HepG2 (cell line): ENCODE measurements around the gene GRAMD1B. TPM values are rescaled to one million over a fixed set of nuclear protein-coding genes. Genes with fewer than 3 reads are reported as not detected.

Experiments
- ATAC-seq: fragments of 200-7000 bp; cut with Tn5 transposase; 3 replicates; pipeline ENCODE4 v1.9.1; 2020; ENCODE audit warnings: mild to moderate bottlenecking, moderate library complexity
- BruUV-seq: library from RNA; stranded (reverse); fragments of 400-500 nt; replicated peaks from 2 replicates; lab custom pipeline; 2021; lab: Mats Ljungman, UMichigan
- CTCF ChIA-PET: fragments of 300-600 bp; formaldehyde crosslinking; extraction: SDS; loops from one replicate; lab custom pipeline; 2021; ENCODE audit warnings: low total read pairs, inconsistent platforms, low intra/inter-chr PET ratio; lab: Yijun Ruan, JAX
- POLR2A ChIA-PET: fragments of 350-600 bp; sonication (Branson Sonifier 250); formaldehyde crosslinking; loops from one replicate; lab custom pipeline; 2020; ENCODE audit warnings: antibody characterized with exemption, inconsistent platforms; lab: Yijun Ruan, JAX
- DNase-seq: peaks from one replicate; pipeline ENCODE4 v3.0.0-alpha.2; 2015; ENCODE audit warnings: low spot score
- FAIRE-seq: peaks from 3 replicates; lab custom pipeline; 2011; peaks lifted over from hg19 to GRCh38; lab: Jason Lieb, UNC
- H2AFZ ChIP-seq: one replicate; pipeline ENCODE4 v1.6.1; 2011; ENCODE audit warnings: low read length, inconsistent platforms
- H3K27ac ChIP-seq: fragments of 300-600 bp; 3 replicates; pipeline ENCODE4 v1.8.0; 2011; ENCODE audit warnings: mixed run types, mild to moderate bottlenecking, mixed read lengths, low read length, inconsistent platforms; ENCODE audit not compliant: insufficient read depth; ENCODE audit errors: extremely low read length
- H3K27me3 ChIP-seq, 2 experiments: fragments of 200-600 bp in 1 of 2; 2 replicates in 1 of 2; 3 replicates in 1 of 2; pipeline versions ENCODE4 v1.6.0 to v1.8.0; 2011; ENCODE audit warnings: low read length in 2 of 2, mild to moderate bottlenecking in 2 of 2, moderate library complexity in 2 of 2, inconsistent platforms in 1 of 2; ENCODE audit not compliant: insufficient read depth in 2 of 2, control insufficient read depth in 1 of 2
- H3K36me3 ChIP-seq, 2 experiments: fragments of 200-600 bp in 1 of 2; replicated peaks in 1 of 2; 2 replicates in 1 of 2; 3 replicates in 1 of 2; pipeline versions ENCODE4 v1.5.1 to v1.8.0; 2011; ENCODE audit warnings: low read length in 2 of 2, inconsistent platforms in 1 of 2; ENCODE audit not compliant: insufficient read depth in 2 of 2, control insufficient read depth in 1 of 2
- H3K4me1 ChIP-seq: 2 replicates; pipeline ENCODE4 v1.5.1; 2012; ENCODE audit warnings: low read length, inconsistent platforms; ENCODE audit not compliant: insufficient read depth
- H3K4me2 ChIP-seq: 2 replicates; pipeline ENCODE4 v1.6.0; 2011; ENCODE audit warnings: low read depth, low read length, inconsistent platforms
- H3K4me3 ChIP-seq, 3 experiments: fragments of 200-600 bp in 1 of 3; sonication (generic), shearing (Covaris generic) in 1 of 3; replicated peaks in 1 of 3; 2 replicates each; pipeline ENCODE4 v1.5.1; 2011 to 2016; ENCODE audit warnings: low read length in 3 of 3, inconsistent platforms in 2 of 3, low read depth in 2 of 3, mild to moderate bottlenecking in 2 of 3, control low read depth in 1 of 3, mixed read lengths in 1 of 3; ENCODE audit not compliant: insufficient read depth in 1 of 3
- H3K79me2 ChIP-seq: one replicate; pipeline ENCODE4 v1.6.1; 2011; ENCODE audit warnings: low read length, inconsistent platforms; ENCODE audit not compliant: insufficient read depth
- H3K9ac ChIP-seq: 2 replicates; pipeline ENCODE4 v1.6.0; 2011; ENCODE audit warnings: mild to moderate bottlenecking, low read depth, low read length, inconsistent platforms; ENCODE audit not compliant: insufficient read depth
- H3K9me3 ChIP-seq: 2 replicates; pipeline ENCODE4 v1.5.1; 2012; ENCODE audit warnings: mild to moderate bottlenecking, low read length
- H4K20me1 ChIP-seq: 2 replicates; pipeline ENCODE4 v1.6.0; 2011; ENCODE audit warnings: inconsistent platforms, mild to moderate bottlenecking, low read length, moderate library complexity; ENCODE audit not compliant: insufficient read depth
- HMG20B ChIP-seq: conservative IDR thresholded peaks from 2 replicates; pipeline ENCODE4 v1.6.1; 2016; ENCODE audit warnings: missing genetic modification reagents, missing compliant biosample characterization
- HNF4G ChIP-seq, 2 experiments: sonication (generic) in 1 of 2; formaldehyde crosslinking in 1 of 2; IDR thresholded peaks; 2 replicates each; pipeline versions ENCODE4 v1.4.0 to v1.6.1; 2011 to 2020; ENCODE audit warnings: borderline replicate concordance in 2 of 2, low read depth in 2 of 2, mild to moderate bottlenecking in 2 of 2, low read length in 1 of 2, missing genetic modification reagents in 1 of 2, moderate library complexity in 1 of 2
- HNRNPUL1 ChIP-seq: fragments of 200-400 bp; formaldehyde crosslinking; IDR thresholded peaks from 2 replicates; pipeline ENCODE4 v1.6.1; 2017; ENCODE audit warnings: low read depth, mild to moderate bottlenecking, low read length, moderate library complexity
- KDM4B ChIP-seq: sonication (generic); formaldehyde crosslinking; IDR thresholded peaks from 2 replicates; pipeline ENCODE4 v1.4.0; 2020; ENCODE audit warnings: missing genetic modification reagents
- NR3C1 ChIP-seq: sonication (generic); formaldehyde crosslinking; IDR thresholded peaks from 2 replicates; pipeline ENCODE4 v1.4.0; 2020; ENCODE audit warnings: missing genetic modification reagents
- RBFOX2 ChIP-seq: fragments of 200-400 bp; formaldehyde crosslinking; IDR thresholded peaks from 2 replicates; pipeline ENCODE4 v1.6.1; 2017; ENCODE audit warnings: low read depth, mild to moderate bottlenecking, low read length
- TOE1 ChIP-seq: sonication (generic); formaldehyde crosslinking; IDR thresholded peaks from 2 replicates; pipeline ENCODE4 v1.4.0; 2020; ENCODE audit warnings: mild to moderate bottlenecking, missing genetic modification reagents
- YEATS4 ChIP-seq: sonication (generic); formaldehyde crosslinking; IDR thresholded peaks from 2 replicates; pipeline ENCODE4 v1.4.0; 2020; ENCODE audit warnings: missing genetic modification reagents, borderline replicate concordance
- ZMAT3 ChIP-seq: sonication (generic); formaldehyde crosslinking; conservative IDR thresholded peaks from 2 replicates; pipeline ENCODE4 v1.7.0; 2021; ENCODE audit warnings: missing genetic modification reagents
- ZNF331 ChIP-seq: sonication (generic); formaldehyde crosslinking; IDR thresholded peaks from 2 replicates; pipeline ENCODE4 v1.4.0; 2020; ENCODE audit warnings: missing genetic modification reagents
- WGBS: methylation state at CpG from one replicate; pipeline ENCODE4 v1.1.6; 2017; ENCODE audit warnings: low lambda C conversion rate; 5-methylcytosine and 5-hydroxymethylcytosine counted together
- in situ Hi-C: cut with HindIII; loops from 2 replicates; pipeline ENCODE4 v1.10.0; 2017; ENCODE audit warnings: low pct_unique_long_range_greater_than_20kb; ENCODE audit not compliant: extremely low pct_ligation_motif_present
- intact Hi-C: fragments of 100-400 bp; cut with micrococcal nuclease; formaldehyde crosslinking; loops from one replicate; pipeline ENCODE4 v1.10.0; 2022; ENCODE audit not compliant: unreplicated experiment
- polyA plus RNA-seq, 8 experiments: library from polyadenylated mRNA; depleted of rRNA in 3 of 8; stranded (reverse) in 7 of 8; unstranded in 1 of 8; fragments of >200 nt; fragmentation: Illumina TruSeq in 4 of 8; extraction: Trizol in 4 of 8; gene quantifications; 2 replicates each; pipeline versions ENCODE4 v1.2.1 to v1.2.3, GENCODE V29; 2011 to 2016; ENCODE audit warnings: low read depth in 4 of 8, missing spikeins in 1 of 8, mixed read lengths in 1 of 8; ENCODE audit not compliant: insufficient read depth in 1 of 8
- total RNA-seq, 5 experiments: library from RNA; depleted of rRNA; stranded (reverse); fragments of >200 nt; fragmentation: Illumina TruSeq; extraction: Trizol; gene quantifications; 2 replicates each; pipeline ENCODE4 v1.2.3, GENCODE V29; 2016; ENCODE audit warnings: low read depth in 1 of 5
- TF ChIP-seq, protein P1 (sequence below): sonication (generic); formaldehyde crosslinking; IDR thresholded peaks from 2 replicates; pipeline ENCODE4 v1.5.1; 2020; ENCODE audit warnings: mild to moderate bottlenecking, missing genetic modification reagents, moderate library complexity
- TF ChIP-seq, protein P2 (sequence below): sonication (generic); formaldehyde crosslinking; conservative IDR thresholded peaks from 2 replicates; pipeline ENCODE4 v1.4.0; 2020; ENCODE audit warnings: missing genetic modification reagents
- TF ChIP-seq, protein P3 (sequence below): sonication (generic); formaldehyde crosslinking; IDR thresholded peaks from 2 replicates; pipeline ENCODE4 v1.4.0; 2020; ENCODE audit warnings: low read depth, missing genetic modification reagents

The GRAMD1B gene
- total and polyA plus RNA-seq, 2 of the 13 experiments (the other 11 are each of a cell fraction or from before 2014, with no cell fraction given): 0.12 TPM; not detected in 1

DNA sequence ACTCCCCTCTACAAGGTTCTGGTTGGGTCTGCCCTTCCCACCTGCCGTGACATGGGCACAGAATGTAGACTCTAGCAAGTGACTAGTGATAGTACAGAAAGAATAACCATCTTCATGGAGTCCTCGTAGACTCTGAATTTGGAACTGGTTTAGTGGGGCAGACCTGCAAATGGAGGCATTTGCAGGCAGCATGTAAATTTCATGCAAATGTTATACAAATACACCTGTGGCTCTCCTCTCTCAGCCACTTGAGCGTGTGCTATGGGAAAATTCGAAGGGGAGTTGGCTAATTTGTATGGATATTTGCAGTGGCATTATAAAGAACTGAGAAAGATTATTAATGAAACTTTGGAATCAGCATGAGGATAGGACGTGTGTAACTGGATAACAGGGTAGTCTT, 139.3 kb downstream of the GRAMD1B start:
- ChIA-PET POLR2A (no interaction called here), CTCF (no interaction called here)
- no peak overlapping the region for H3K9ac ChIP-seq
- no peaks in the 10 kb centered on the region for H4K20me1 ChIP-seq
- no peak for ATAC-seq
- TF ChIP-seq NR3C1 (CRISPR knock-in tag): no peak
- TF ChIP-seq HMG20B (CRISPR knock-in tag): no peak
- TF ChIP-seq HNRNPUL1: no peak
- TF ChIP-seq, protein P1, sequence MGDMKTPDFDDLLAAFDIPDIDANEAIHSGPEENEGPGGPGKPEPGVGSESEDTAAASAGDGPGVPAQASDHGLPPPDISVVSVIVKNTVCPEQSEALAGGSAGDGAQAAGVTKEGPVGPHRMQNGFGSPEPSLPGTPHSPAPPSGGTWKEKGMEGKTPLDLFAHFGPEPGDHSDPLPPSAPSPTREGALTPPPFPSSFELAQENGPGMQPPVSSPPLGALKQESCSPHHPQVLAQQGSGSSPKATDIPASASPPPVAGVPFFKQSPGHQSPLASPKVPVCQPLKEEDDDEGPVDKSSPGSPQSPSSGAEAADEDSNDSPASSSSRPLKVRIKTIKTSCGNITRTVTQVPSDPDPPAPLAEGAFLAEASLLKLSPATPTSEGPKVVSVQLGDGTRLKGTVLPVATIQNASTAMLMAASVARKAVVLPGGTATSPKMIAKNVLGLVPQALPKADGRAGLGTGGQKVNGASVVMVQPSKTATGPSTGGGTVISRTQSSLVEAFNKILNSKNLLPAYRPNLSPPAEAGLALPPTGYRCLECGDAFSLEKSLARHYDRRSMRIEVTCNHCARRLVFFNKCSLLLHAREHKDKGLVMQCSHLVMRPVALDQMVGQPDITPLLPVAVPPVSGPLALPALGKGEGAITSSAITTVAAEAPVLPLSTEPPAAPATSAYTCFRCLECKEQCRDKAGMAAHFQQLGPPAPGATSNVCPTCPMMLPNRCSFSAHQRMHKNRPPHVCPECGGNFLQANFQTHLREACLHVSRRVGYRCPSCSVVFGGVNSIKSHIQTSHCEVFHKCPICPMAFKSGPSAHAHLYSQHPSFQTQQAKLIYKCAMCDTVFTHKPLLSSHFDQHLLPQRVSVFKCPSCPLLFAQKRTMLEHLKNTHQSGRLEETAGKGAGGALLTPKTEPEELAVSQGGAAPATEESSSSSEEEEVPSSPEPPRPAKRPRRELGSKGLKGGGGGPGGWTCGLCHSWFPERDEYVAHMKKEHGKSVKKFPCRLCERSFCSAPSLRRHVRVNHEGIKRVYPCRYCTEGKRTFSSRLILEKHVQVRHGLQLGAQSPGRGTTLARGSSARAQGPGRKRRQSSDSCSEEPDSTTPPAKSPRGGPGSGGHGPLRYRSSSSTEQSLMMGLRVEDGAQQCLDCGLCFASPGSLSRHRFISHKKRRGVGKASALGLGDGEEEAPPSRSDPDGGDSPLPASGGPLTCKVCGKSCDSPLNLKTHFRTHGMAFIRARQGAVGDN: no peak
- TF ChIP-seq, protein P2, sequence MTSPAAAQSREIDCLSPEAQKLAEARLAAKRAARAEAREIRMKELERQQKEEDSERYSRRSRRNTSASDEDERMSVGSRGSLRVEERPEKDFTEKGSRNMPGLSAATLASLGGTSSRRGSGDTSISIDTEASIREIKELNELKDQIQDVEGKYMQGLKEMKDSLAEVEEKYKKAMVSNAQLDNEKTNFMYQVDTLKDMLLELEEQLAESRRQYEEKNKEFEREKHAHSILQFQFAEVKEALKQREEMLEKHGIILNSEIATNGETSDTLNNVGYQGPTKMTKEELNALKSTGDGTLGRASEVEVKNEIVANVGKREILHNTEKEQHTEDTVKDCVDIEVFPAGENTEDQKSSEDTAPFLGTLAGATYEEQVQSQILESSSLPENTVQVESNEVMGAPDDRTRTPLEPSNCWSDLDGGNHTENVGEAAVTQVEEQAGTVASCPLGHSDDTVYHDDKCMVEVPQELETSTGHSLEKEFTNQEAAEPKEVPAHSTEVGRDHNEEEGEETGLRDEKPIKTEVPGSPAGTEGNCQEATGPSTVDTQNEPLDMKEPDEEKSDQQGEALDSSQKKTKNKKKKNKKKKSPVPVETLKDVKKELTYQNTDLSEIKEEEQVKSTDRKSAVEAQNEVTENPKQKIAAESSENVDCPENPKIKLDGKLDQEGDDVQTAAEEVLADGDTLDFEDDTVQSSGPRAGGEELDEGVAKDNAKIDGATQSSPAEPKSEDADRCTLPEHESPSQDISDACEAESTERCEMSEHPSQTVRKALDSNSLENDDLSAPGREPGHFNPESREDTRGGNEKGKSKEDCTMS (CRISPR knock-in tag): no peak
- no peak for TF ChIP-seq ZNF331 (CRISPR knock-in tag)
- no peak for TF ChIP-seq TOE1 (CRISPR knock-in tag)
- no peak for TF ChIP-seq KDM4B (CRISPR knock-in tag)
- TF ChIP-seq HNF4G (IDR thresholded peaks at IDR 0.05; ENCODE audit: borderline replicate concordance, low read depth, low read length): no peak
- no peak for TF ChIP-seq HNF4G (CRISPR knock-in tag; IDR thresholded peaks at IDR 0.05; ENCODE audit: borderline replicate concordance, low read depth)
- TF ChIP-seq, protein P3, sequence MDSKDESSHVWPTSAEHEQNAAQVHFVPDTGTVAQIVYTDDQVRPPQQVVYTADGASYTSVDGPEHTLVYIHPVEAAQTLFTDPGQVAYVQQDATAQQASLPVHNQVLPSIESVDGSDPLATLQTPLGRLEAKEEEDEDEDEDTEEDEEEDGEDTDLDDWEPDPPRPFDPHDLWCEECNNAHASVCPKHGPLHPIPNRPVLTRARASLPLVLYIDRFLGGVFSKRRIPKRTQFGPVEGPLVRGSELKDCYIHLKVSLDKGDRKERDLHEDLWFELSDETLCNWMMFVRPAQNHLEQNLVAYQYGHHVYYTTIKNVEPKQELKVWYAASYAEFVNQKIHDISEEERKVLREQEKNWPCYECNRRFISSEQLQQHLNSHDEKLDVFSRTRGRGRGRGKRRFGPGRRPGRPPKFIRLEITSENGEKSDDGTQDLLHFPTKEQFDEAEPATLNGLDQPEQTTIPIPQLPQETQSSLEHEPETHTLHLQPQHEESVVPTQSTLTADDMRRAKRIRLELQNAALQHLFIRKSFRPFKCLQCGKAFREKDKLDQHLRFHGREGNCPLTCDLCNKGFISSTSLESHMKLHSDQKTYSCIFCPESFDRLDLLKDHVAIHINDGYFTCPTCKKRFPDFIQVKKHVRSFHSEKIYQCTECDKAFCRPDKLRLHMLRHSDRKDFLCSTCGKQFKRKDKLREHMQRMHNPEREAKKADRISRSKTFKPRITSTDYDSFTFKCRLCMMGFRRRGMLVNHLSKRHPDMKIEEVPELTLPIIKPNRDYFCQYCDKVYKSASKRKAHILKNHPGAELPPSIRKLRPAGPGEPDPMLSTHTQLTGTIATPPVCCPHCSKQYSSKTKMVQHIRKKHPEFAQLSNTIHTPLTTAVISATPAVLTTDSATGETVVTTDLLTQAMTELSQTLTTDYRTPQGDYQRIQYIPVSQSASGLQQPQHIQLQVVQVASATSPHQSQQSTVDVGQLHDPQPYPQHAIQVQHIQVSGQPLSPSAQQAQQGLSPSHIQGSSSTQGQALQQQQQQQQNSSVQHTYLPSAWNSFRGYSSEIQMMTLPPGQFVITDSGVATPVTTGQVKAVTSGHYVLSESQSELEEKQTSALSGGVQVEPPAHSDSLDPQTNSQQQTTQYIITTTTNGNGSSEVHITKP (CRISPR knock-in tag): no peak
- no peak for TF ChIP-seq RBFOX2
- TF ChIP-seq YEATS4 (CRISPR knock-in tag): no peak
- TF ChIP-seq ZMAT3: no peak
- H3K36me3 ChIP-seq: no peaks in the 10 kb centered on the region
- no TSS peak for BruUV-seq
- no peak for DNase-seq
- H3K79me2 ChIP-seq: no peaks in the 10 kb centered on the region
- intact Hi-C loops: no loop called here
- no peaks in the 10 kb centered on the region for H3K4me1 ChIP-seq
- WGBS: 0% methylated on average over 5 of the region's 5 CpGs
- in situ Hi-C loops: no loop called here
- H3K9me3 ChIP-seq: no peaks in the 10 kb centered on the region
- H3K4me2 ChIP-seq: no peak overlapping the region
- H3K4me3 ChIP-seq: no peak overlapping the region
- H3K27ac ChIP-seq: no peak overlapping the region
- peaks cover 0 to 24% of the 10 kb centered on the region in 2 experiments; a peak in 4 of 5 replicates for H3K27me3 ChIP-seq
- no peak overlapping the region for H2AFZ ChIP-seq
- no peak for FAIRE-seq
